ENCODE measurements around the gene TIGD6.

DNA sequence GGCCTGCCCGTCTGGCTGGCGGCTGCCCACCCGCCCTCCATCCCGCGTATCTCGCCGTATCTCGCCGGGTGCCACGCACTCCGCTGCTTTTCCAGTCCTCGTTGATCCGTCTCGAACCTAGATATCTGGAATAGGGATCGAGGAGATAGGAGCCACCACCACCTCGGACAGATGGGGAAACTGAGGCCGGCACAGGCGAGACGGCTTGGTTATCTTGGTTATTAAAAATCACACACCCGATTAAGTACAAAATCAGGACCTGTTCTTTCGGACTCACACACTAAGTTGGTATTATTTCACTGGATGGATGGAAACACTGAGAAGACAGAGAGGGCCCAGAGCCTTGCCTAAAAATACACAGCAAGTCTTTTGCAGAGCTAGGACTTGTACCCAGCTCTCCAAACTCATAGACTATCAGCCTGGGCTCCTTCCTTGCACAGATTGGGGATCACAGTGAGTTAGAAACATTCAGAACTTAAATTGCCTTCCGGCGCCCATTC is 39.2 kb downstream of the TIGD6 start:
- TF ChIP-seq, protein P1, sequence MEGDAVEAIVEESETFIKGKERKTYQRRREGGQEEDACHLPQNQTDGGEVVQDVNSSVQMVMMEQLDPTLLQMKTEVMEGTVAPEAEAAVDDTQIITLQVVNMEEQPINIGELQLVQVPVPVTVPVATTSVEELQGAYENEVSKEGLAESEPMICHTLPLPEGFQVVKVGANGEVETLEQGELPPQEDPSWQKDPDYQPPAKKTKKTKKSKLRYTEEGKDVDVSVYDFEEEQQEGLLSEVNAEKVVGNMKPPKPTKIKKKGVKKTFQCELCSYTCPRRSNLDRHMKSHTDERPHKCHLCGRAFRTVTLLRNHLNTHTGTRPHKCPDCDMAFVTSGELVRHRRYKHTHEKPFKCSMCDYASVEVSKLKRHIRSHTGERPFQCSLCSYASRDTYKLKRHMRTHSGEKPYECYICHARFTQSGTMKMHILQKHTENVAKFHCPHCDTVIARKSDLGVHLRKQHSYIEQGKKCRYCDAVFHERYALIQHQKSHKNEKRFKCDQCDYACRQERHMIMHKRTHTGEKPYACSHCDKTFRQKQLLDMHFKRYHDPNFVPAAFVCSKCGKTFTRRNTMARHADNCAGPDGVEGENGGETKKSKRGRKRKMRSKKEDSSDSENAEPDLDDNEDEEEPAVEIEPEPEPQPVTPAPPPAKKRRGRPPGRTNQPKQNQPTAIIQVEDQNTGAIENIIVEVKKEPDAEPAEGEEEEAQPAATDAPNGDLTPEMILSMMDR (IDR thresholded peaks at IDR 0.05; ENCODE audit: low read depth, low read length, missing input control), result no peak
- TF ChIP-seq RAD21 (IDR thresholded peaks at IDR 0.05), result no peak
- TF ChIP-seq GABPA (IDR thresholded peaks at IDR 0.05 in 1 of 2, conservative IDR thresholded peaks at IDR 0.05 in 1 of 2), result no peak
- TF ChIP-seq, protein P2, sequence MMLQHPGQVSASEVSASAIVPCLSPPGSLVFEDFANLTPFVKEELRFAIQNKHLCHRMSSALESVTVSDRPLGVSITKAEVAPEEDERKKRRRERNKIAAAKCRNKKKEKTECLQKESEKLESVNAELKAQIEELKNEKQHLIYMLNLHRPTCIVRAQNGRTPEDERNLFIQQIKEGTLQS (IDR thresholded peaks at IDR 0.05), result no peak
- TF ChIP-seq JUND (IDR thresholded peaks at IDR 0.05), result no peak
- TF ChIP-seq, protein P3, sequence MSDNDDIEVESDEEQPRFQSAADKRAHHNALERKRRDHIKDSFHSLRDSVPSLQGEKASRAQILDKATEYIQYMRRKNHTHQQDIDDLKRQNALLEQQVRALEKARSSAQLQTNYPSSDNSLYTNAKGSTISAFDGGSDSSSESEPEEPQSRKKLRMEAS (IDR thresholded peaks at IDR 0.05), result no peak
- TF ChIP-seq, protein P4, sequence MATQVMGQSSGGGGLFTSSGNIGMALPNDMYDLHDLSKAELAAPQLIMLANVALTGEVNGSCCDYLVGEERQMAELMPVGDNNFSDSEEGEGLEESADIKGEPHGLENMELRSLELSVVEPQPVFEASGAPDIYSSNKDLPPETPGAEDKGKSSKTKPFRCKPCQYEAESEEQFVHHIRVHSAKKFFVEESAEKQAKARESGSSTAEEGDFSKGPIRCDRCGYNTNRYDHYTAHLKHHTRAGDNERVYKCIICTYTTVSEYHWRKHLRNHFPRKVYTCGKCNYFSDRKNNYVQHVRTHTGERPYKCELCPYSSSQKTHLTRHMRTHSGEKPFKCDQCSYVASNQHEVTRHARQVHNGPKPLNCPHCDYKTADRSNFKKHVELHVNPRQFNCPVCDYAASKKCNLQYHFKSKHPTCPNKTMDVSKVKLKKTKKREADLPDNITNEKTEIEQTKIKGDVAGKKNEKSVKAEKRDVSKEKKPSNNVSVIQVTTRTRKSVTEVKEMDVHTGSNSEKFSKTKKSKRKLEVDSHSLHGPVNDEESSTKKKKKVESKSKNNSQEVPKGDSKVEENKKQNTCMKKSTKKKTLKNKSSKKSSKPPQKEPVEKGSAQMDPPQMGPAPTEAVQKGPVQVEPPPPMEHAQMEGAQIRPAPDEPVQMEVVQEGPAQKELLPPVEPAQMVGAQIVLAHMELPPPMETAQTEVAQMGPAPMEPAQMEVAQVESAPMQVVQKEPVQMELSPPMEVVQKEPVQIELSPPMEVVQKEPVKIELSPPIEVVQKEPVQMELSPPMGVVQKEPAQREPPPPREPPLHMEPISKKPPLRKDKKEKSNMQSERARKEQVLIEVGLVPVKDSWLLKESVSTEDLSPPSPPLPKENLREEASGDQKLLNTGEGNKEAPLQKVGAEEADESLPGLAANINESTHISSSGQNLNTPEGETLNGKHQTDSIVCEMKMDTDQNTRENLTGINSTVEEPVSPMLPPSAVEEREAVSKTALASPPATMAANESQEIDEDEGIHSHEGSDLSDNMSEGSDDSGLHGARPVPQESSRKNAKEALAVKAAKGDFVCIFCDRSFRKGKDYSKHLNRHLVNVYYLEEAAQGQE (IDR thresholded peaks at IDR 0.05), result no peak
